PC-3 (cell line): ENCODE data around the gene PLSCR3. TPM values are rescaled to one million over a fixed set of nuclear protein-coding genes. Genes with fewer than 3 reads are reported as not detected.

Experiments used
- ATAC-seq: fragments of 200-7000 bp; cut with Tn5 transposase; 2 replicates; pipeline ENCODE4 v1.9.1; 2020; ENCODE audit warnings: mild to moderate bottlenecking, moderate library complexity
- BruUV-seq: library from RNA; stranded (reverse); fragments of 400-500 nt; replicated peaks from 2 replicates; lab custom pipeline; 2021; lab: Mats Ljungman, UMichigan
- CTCF ChIA-PET: fragments of 300-600 bp; sonication (Branson Sonifier 250); formaldehyde crosslinking; loops from one replicate; lab custom pipeline; 2022; ENCODE audit warnings: antibody characterized with exemption; lab: Charles Lee
- POLR2A ChIA-PET: fragments of 300-600 bp; sonication (Branson Sonifier 250); formaldehyde crosslinking; loops from one replicate; lab custom pipeline; 2022; ENCODE audit warnings: antibody characterized with exemption; ENCODE audit not compliant: unreplicated experiment; lab: Charles Lee
- DNase-seq: peaks from one replicate; pipeline ENCODE4 v3.0.0-alpha.2; 2015
- H2AFZ ChIP-seq: fragments of 300-600 bp; sonication (generic); 2 replicates; pipeline ENCODE4 v1.6.0; 2016; ENCODE audit warnings: antibody characterized with exemption, low read length
- H3F3A ChIP-seq: fragments of 300-600 bp; sonication (generic); one replicate; pipeline ENCODE4 v1.6.0; 2017; ENCODE audit warnings: antibody characterized with exemption, low read length, control low read depth, mild to moderate bottlenecking; ENCODE audit not compliant: unreplicated experiment
- H3K27ac ChIP-seq: fragments of 300-600 bp; sonication (generic); 2 replicates; pipeline ENCODE4 v1.5.1; 2016; ENCODE audit warnings: mild to moderate bottlenecking, low read length
- H3K27me3 ChIP-seq: fragments of 300-600 bp; sonication (generic); 2 replicates; pipeline ENCODE4 v1.6.1; 2016; ENCODE audit warnings: low read length, mixed read lengths
- H3K36me3 ChIP-seq: fragments of 300-600 bp; sonication (generic); 2 replicates; pipeline ENCODE4 v1.6.1; 2016; ENCODE audit warnings: low read depth, mixed run types, low read length, mixed read lengths
- H3K4me1 ChIP-seq: fragments of 300-600 bp; sonication (generic); 2 replicates; pipeline ENCODE4 v1.5.1; 2016; ENCODE audit warnings: low read length; ENCODE audit not compliant: insufficient read depth
- H3K4me2 ChIP-seq: fragments of 300-600 bp; sonication (generic); 2 replicates; pipeline ENCODE4 v1.6.0; 2016; ENCODE audit warnings: low read length
- H3K4me3 ChIP-seq: fragments of 300-600 bp; sonication (generic); 2 replicates; pipeline ENCODE4 v1.5.1; 2016; ENCODE audit warnings: mild to moderate bottlenecking, low read length, mixed read lengths
- H3K79me2 ChIP-seq: fragments of 300-600 bp; sonication (generic); 2 replicates; pipeline ENCODE4 v1.6.1; 2017; ENCODE audit warnings: low read length, mixed read lengths
- H3K9ac ChIP-seq: fragments of 300-600 bp; sonication (generic); 2 replicates; pipeline ENCODE4 v1.6.0; 2016; ENCODE audit warnings: mild to moderate bottlenecking, low read length
- H3K9me2 ChIP-seq: fragments of 300-600 bp; sonication (generic); replicated peaks from 2 replicates; pipeline ENCODE4 v1.6.1; 2016; ENCODE audit warnings: mixed run types, low read length, mixed read lengths
- H3K9me3 ChIP-seq: fragments of 300-600 bp; sonication (generic); 2 replicates; pipeline ENCODE4 v1.6.1; 2016; ENCODE audit warnings: low read length, mixed read lengths
- H4K20me1 ChIP-seq: fragments of 300-600 bp; sonication (generic); 2 replicates; pipeline ENCODE4 v1.6.1; 2016; ENCODE audit warnings: low read length, mixed read lengths
- CTCF ChIP-seq: fragments of 300-600 bp; sonication (generic); conservative IDR thresholded peaks from 2 replicates; pipeline ENCODE4 v1.5.1; 2017; ENCODE audit warnings: antibody characterized with exemption, low read depth, mild to moderate bottlenecking, low read length
- EZH2 ChIP-seq: fragments of 300-600 bp; sonication (generic); IDR thresholded peaks from one replicate; pipeline ENCODE4 v1.6.1; 2017; ENCODE audit warnings: antibody characterized with exemption, mild to moderate bottlenecking, low read length; ENCODE audit not compliant: unreplicated experiment
- EZH2phosphoT487 ChIP-seq: fragments of 300-600 bp; sonication (generic); IDR thresholded peaks from 2 replicates; pipeline ENCODE4 v1.6.1; 2018; ENCODE audit warnings: mild to moderate bottlenecking, antibody characterized with exemption, low read length, borderline replicate concordance
- intact Hi-C: fragments of 100-400 bp; cut with micrococcal nuclease; formaldehyde crosslinking; loops from 2 replicates; pipeline ENCODE4 v1.9.0; 2023
- total RNA-seq: library from RNA; depleted of rRNA; stranded (reverse); fragments of >200 nt; gene quantifications from 2 replicates; pipeline ENCODE4 v1.2.3, GENCODE V29; 2014

PLSCR3 gene
- total RNA-seq, 1 experiment from 2014 or later = 62.7 TPM

DNA sequence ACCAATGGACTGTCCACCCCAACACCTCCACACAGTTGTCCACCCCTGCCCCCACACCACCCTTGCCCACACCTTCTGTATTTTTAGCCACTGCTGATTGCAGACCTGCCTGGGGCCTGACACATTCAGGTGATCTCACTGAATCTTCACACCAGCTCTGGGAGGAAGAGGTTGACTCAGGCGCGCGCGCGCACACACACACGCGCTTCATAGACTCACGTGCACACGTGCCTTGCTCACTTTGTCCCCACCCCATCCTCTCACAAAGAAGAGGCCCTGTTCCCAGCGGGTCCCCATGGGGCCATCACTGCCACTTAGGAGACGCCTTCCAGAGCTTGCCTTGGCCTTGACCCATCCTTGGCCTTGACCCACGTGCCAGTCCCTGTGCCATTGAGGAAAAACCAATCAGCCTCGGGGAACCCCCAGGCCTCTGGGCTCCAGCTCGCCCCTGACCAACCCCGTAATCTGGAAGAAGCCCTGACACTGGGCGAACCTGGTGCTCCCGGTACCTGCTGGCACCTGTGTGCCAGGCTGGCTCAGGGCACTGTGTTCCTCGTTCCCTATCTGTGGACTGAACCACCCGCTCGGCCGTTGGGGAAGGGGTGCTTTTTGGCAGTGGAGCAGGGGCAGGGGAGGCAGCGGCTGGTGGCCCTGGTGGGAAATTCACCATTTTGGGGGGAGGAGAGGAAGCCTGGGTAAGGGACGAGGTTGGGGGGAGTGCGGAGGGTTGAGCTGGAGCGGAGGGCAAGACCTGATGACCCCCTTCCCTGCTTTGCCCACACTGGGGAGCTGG lies 16.5 kb upstream of the PLSCR3 start:
- Histone ChIP-seq H3K27ac (no peak overlapping the region), H3K9ac (no peak overlapping the region), H2AFZ (no peak overlapping the region), H3K27me3 (no peaks in the 10 kb centered on the region), H3K79me2 (no peaks in the 10 kb centered on the region), H3K4me3 (no peak overlapping the region), H3F3A (no peaks in the 10 kb centered on the region), H3K4me1 (peaks cover 1% of the 10 kb centered on the region; the same call in 1 of the 2 replicates), H3K9me2 (no peaks in the 10 kb centered on the region), H3K36me3 (no peaks in the 10 kb centered on the region), H3K9me3 (no peaks in the 10 kb centered on the region), H4K20me1 (no peaks in the 10 kb centered on the region), H3K4me2 (no peak overlapping the region)
- POLR2A ChIA-PET = no interaction called here
- no TSS peak for BruUV-seq
- CTCF ChIA-PET = no interaction called here
- TF ChIP-seq CTCF (no peak), EZH2phosphoT487 (no peak), EZH2 (no peak)
- intact Hi-C loops = no loop called here
- ATAC-seq = no peak
- DNase-seq = no peak

DNA sequence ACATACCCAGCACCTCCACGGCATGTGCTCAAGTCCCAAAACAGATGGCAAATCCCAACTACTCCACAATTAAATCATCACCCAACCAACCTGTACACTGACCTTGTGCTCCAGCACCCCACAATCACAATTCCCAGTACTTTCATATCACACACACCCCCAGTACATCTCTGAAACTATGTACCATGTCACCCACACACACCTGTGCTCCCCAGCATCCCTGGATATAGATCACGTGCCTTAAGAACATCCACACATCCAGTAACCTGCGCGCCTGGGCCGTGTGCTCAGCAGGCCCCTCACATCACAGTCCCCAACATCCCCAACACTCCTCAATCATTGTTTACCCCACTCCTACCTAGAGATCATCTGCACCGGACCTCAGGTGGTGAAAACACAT lies 15.4 kb upstream of the PLSCR3 start:
- H3K9me2 ChIP-seq = no peaks in the 10 kb centered on the region
- ATAC-seq = no peak
- intact Hi-C loops = no loop called here

More for the DNA sequence above, 15.4 kb upstream of the PLSCR3 start:
- peaks cover 4% of the 10 kb centered on the region; the same call in 1 of the 2 replicates for H3K4me1 ChIP-seq
- H3F3A ChIP-seq = no peaks in the 10 kb centered on the region
- no peak overlapping the region for H2AFZ ChIP-seq
- no peaks in the 10 kb centered on the region for H3K9me3 ChIP-seq
- H3K27ac ChIP-seq = no peak overlapping the region
- H3K9ac ChIP-seq = no peak overlapping the region
- no TSS peak for BruUV-seq
- POLR2A ChIA-PET = no interaction called here
- no peak for DNase-seq
- H3K4me3 ChIP-seq = no peak overlapping the region
- no peaks in the 10 kb centered on the region for H3K36me3 ChIP-seq
- no peak overlapping the region for H3K4me2 ChIP-seq
- no peaks in the 10 kb centered on the region for H3K79me2 ChIP-seq
- no peaks in the 10 kb centered on the region for H3K27me3 ChIP-seq
- no peaks in the 10 kb centered on the region for H4K20me1 ChIP-seq
- TF ChIP-seq EZH2phosphoT487 (no peak), CTCF (no peak), EZH2 (no peak)
- CTCF ChIA-PET = no interaction called here
